Measurements from ENCODE around the gene NMT1. TPM values are rescaled to one million over a fixed set of nuclear protein-coding genes. Genes with fewer than 3 reads are reported as not detected.
A peak's percentile ranks its signal among the peaks of the same experiment; 100 is the strongest.

Gene NMT1
- total and polyA plus RNA-seq, 2 donors from 2014 or later, result 72.3 to 98.5 TPM

- H3K9me3 ChIP-seq (ENCODE audit: control insufficient read depth in 2 of 3, insufficient read depth in 1 of 3, low read length in 3 of 3), result no peaks in the 10 kb centered on the region
- H3K36me3 ChIP-seq (ENCODE audit: control insufficient read depth in 2 of 3, insufficient read depth in 3 of 3, low read length in 3 of 3), result no peaks in the 10 kb centered on the region
- H3K9ac ChIP-seq (ENCODE audit: low read length in 3 of 3), result peak overlapping the region; percentile 74 to 99 (median 92)
- no peaks in the 10 kb centered on the region for H3K27me3 ChIP-seq (ENCODE audit: control insufficient read depth, insufficient read depth, low read length)
- peak overlapping the region; percentile 88 to 100 (median 91) for H3K4me3 ChIP-seq (ENCODE audit: low read length in 3 of 3)
- TF ChIP-seq CTCF (IDR thresholded peaks at IDR 0.05; ENCODE audit: borderline replicate concordance, extremely low read depth, insufficient read depth), result no peak
- FAIRE-seq (no peak), DNase-seq (no peak)
- intact Hi-C loops (cut with DNase I), result no loop called here
- peak overlapping the region; percentile 82 to 96 for H3K27ac ChIP-seq (ENCODE audit: low read depth in 2 of 2, low read length in 2 of 2)
- peaks cover 2 to 15% (median 7%) of the 10 kb centered on the region in 3 donors for H3K4me1 ChIP-seq (ENCODE audit: control insufficient read depth in 2 of 3, insufficient read depth in 2 of 3, low read depth in 1 of 3, low read length in 3 of 3)
These were observed 589 bp downstream of the NMT1 start for GRCh38 chr17:45061606-45062205.

- Histone ChIP-seq H3K27me3 (ENCODE audit: control insufficient read depth, insufficient read depth, low read length) (no peaks in the 10 kb centered on the region), H3K4me1 (ENCODE audit: control insufficient read depth in 2 of 3, insufficient read depth in 2 of 3, low read depth in 1 of 3, low read length in 3 of 3) (peaks cover 2 to 15% (median 7%) of the 10 kb centered on the region in 3 donors), H3K36me3 (ENCODE audit: control insufficient read depth in 2 of 3, insufficient read depth in 3 of 3, low read length in 3 of 3) (no peaks in the 10 kb centered on the region), H3K9me3 (ENCODE audit: control insufficient read depth in 2 of 3, insufficient read depth in 1 of 3, low read length in 3 of 3) (no peaks in the 10 kb centered on the region), H3K4me3 (ENCODE audit: low read length in 3 of 3) (no peak overlapping the region), H3K27ac (ENCODE audit: low read depth in 2 of 2, low read length in 2 of 2) (no peak overlapping the region), H3K9ac (ENCODE audit: low read length in 3 of 3) (no peak overlapping the region)
- FAIRE-seq (no peak), DNase-seq (no peak)
- TF ChIP-seq CTCF (IDR thresholded peaks at IDR 0.05; ENCODE audit: borderline replicate concordance, extremely low read depth, insufficient read depth), result no peak
- intact Hi-C loops (cut with DNase I), result no loop called here
These were observed 2.1 kb downstream of the NMT1 start for GRCh38 chr17:45063198-45063597.

- peaks cover 0 to 3% (median 0%) of the 10 kb centered on the region in 3 donors for H3K36me3 ChIP-seq (ENCODE audit: control insufficient read depth in 2 of 3, insufficient read depth in 3 of 3, low read length in 3 of 3)
- no peak overlapping the region for H3K27ac ChIP-seq (ENCODE audit: low read depth in 2 of 2, low read length in 2 of 2)
- no peak for TF ChIP-seq CTCF (IDR thresholded peaks at IDR 0.05; ENCODE audit: borderline replicate concordance, extremely low read depth, insufficient read depth)
- H3K4me3 ChIP-seq (ENCODE audit: low read length in 3 of 3), result no peak overlapping the region
- no peak for FAIRE-seq
- H3K27me3 ChIP-seq (ENCODE audit: control insufficient read depth, insufficient read depth, low read length), result no peaks in the 10 kb centered on the region
- no peak for DNase-seq
- H3K9me3 ChIP-seq (ENCODE audit: control insufficient read depth in 2 of 3, insufficient read depth in 1 of 3, low read length in 3 of 3), result no peaks in the 10 kb centered on the region
- peaks cover 0 to 6% (median 0%) of the 10 kb centered on the region in 3 donors for H3K4me1 ChIP-seq (ENCODE audit: control insufficient read depth in 2 of 3, insufficient read depth in 2 of 3, low read depth in 1 of 3, low read length in 3 of 3)
- intact Hi-C loops (cut with DNase I), result no loop called here
- H3K9ac ChIP-seq (ENCODE audit: low read length in 3 of 3), result no peak overlapping the region
These were observed 6.5 kb downstream of the NMT1 start for GRCh38 chr17:45067637-45068036.
